Measurements from ENCODE around the gene RPAP3. TPM values are rescaled to one million over a fixed set of nuclear protein-coding genes. Genes with fewer than 3 reads are reported as not detected.
"Not testable (repeated sequence)": the region's sequence is repeated elsewhere in the genome, so short reads cannot be mapped to it uniquely, and the experiment has no call there.

Gene RPAP3
- total RNA-seq, 1 experiment from 2014 or later, result 48.9 TPM

GRCh38 chr12:47636908-47637780 lies 68.7 kb downstream of the RPAP3 start:
- no peaks in the 10 kb centered on the region for H4K20me1 ChIP-seq (ENCODE audit: control insufficient read depth, insufficient read depth, insufficient read length)
- H2AFZ ChIP-seq (ENCODE audit: low read length), result no peak overlapping the region
- H3K4me1 ChIP-seq (ENCODE audit: insufficient read depth, low read length), result no peaks in the 10 kb centered on the region; the same call in 1 of the 2 replicates
- H2BK120ac ChIP-seq (ENCODE audit: low read depth, low read length, poor library complexity, severe bottlenecking), result no peak overlapping the region
- no peak overlapping the region for H2BK15ac ChIP-seq (ENCODE audit: low read depth, low read length)
- H3K79me1 ChIP-seq (ENCODE audit: insufficient read depth, low read depth, low read length, poor library complexity, severe bottlenecking), result no peaks in the 10 kb centered on the region
- no peak overlapping the region for H2AK5ac ChIP-seq (ENCODE audit: insufficient read length, low read length)
- peak overlapping the region; percentile 16; the same call in 1 of the 2 replicates for H3K14ac ChIP-seq (ENCODE audit: insufficient read depth, low read length)
- no peak overlapping the region for H3K56ac ChIP-seq (ENCODE audit: insufficient read length, low read depth, low read length)
- no peak overlapping the region for H3K27ac ChIP-seq (ENCODE audit: insufficient read length, low read depth, low read length)
- no peak overlapping the region for H3K23ac ChIP-seq (ENCODE audit: insufficient read length, low read depth, low read length)
- Mint-ChIP-seq H3K27ac (peak overlapping the region in 1 of 3 experiments; percentile 87; a peak in 2 of 7 replicates), H3K27me3 (ENCODE audit: low read depth) (no peaks in the 10 kb centered on the region), H3K4me3 (no peak overlapping the region), H3K9me3 (peaks cover 32 to 54% of the 10 kb centered on the region in 2 experiments), H3K36me3 (ENCODE audit: insufficient read depth in 1 of 3, low read depth in 3 of 3) (peaks cover 30 to 44% (median 41%) of the 10 kb centered on the region in 3 experiments), H3K4me1 (peaks cover 11 to 12% of the 10 kb centered on the region in 2 experiments)
- WGBS (ENCODE audit: extremely low coverage, insufficient read length, low lambda C conversion rate), result no CpG with 5 or more reads among the region's 8 CpGs
- peak; percentile 89 for TF ChIP-seq CTCF (conservative IDR thresholded peaks at IDR 0.05)
- H2BK12ac ChIP-seq (ENCODE audit: insufficient read length, low read depth, low read length), result no peak overlapping the region
- no peaks in the 10 kb centered on the region for H3K23me2 ChIP-seq (ENCODE audit: insufficient read length, low read depth, low read length, poor library complexity, severe bottlenecking)
- H3K18ac ChIP-seq (ENCODE audit: insufficient read length, low read depth, low read length), result peak overlapping the region; percentile 56
- H3K4me2 ChIP-seq (ENCODE audit: insufficient read depth, insufficient read length, low read length), result no peak overlapping the region
- no peak overlapping the region for H2BK5ac ChIP-seq (ENCODE audit: insufficient read length, low read length)
- H4K8ac ChIP-seq (replicated peaks; ENCODE audit: insufficient read length, low read depth, low read length), result no peak overlapping the region
- no peaks in the 10 kb centered on the region for H3K27me3 ChIP-seq (ENCODE audit: insufficient read depth, low read length)
- no peak overlapping the region for H2BK20ac ChIP-seq (ENCODE audit: low read depth, low read length, poor library complexity, severe bottlenecking)
- no peak overlapping the region for H3K4ac ChIP-seq (ENCODE audit: low read depth, low read length)
- H3K9me3 ChIP-seq (ENCODE audit: control insufficient read depth, low read depth, low read length), result no peaks in the 10 kb centered on the region
- H3K9ac ChIP-seq (ENCODE audit: extremely low read depth, insufficient read length, low read length), result no peak overlapping the region
- H3K79me2 ChIP-seq (ENCODE audit: insufficient read depth, low read length), result no peaks in the 10 kb centered on the region
- H4K91ac ChIP-seq (ENCODE audit: insufficient read length, low read depth, low read length), result no peak overlapping the region
- peak; percentile 96 for DNase-seq
- no peak overlapping the region for H4K5ac ChIP-seq (ENCODE audit: insufficient read length, low read depth, low read length)
- no peak overlapping the region for H3T11ph ChIP-seq (ENCODE audit: low read length)

GRCh38 chr12:47635770-47636169 lies 70.1 kb downstream of the RPAP3 start:
- not testable (repeated sequence) for H2AFZ ChIP-seq (ENCODE audit: low read length); H4K8ac ChIP-seq (replicated peaks; ENCODE audit: insufficient read length, low read depth, low read length); H2AK5ac ChIP-seq (ENCODE audit: insufficient read length, low read length); H3K4me3 Mint-ChIP-seq; H3T11ph ChIP-seq (ENCODE audit: low read length); H3K4ac ChIP-seq (ENCODE audit: low read depth, low read length); H3K4me1 ChIP-seq (ENCODE audit: insufficient read depth, low read length); H2BK15ac ChIP-seq (ENCODE audit: low read depth, low read length); H2BK5ac ChIP-seq (ENCODE audit: insufficient read length, low read length); H3K9me3 ChIP-seq (ENCODE audit: control insufficient read depth, low read depth, low read length); H3K23me2 ChIP-seq (ENCODE audit: insufficient read length, low read depth, low read length, poor library complexity, severe bottlenecking); H2BK20ac ChIP-seq (ENCODE audit: low read depth, low read length, poor library complexity, severe bottlenecking); H4K20me1 ChIP-seq (ENCODE audit: control insufficient read depth, insufficient read depth, insufficient read length); H3K18ac ChIP-seq (ENCODE audit: insufficient read length, low read depth, low read length); DNase-seq; H2BK120ac ChIP-seq (ENCODE audit: low read depth, low read length, poor library complexity, severe bottlenecking); H3K27me3 Mint-ChIP-seq (ENCODE audit: low read depth); H3K14ac ChIP-seq (ENCODE audit: insufficient read depth, low read length); H4K91ac ChIP-seq (ENCODE audit: insufficient read length, low read depth, low read length); H3K79me2 ChIP-seq (ENCODE audit: insufficient read depth, low read length); H3K56ac ChIP-seq (ENCODE audit: insufficient read length, low read depth, low read length); H3K27ac Mint-ChIP-seq; H3K9ac ChIP-seq (ENCODE audit: extremely low read depth, insufficient read length, low read length); H3K4me2 ChIP-seq (ENCODE audit: insufficient read depth, insufficient read length, low read length); H4K5ac ChIP-seq (ENCODE audit: insufficient read length, low read depth, low read length); H3K27ac ChIP-seq (ENCODE audit: insufficient read length, low read depth, low read length); H3K79me1 ChIP-seq (ENCODE audit: insufficient read depth, low read depth, low read length, poor library complexity, severe bottlenecking); H3K27me3 ChIP-seq (ENCODE audit: insufficient read depth, low read length); H3K23ac ChIP-seq (ENCODE audit: insufficient read length, low read depth, low read length); H2BK12ac ChIP-seq (ENCODE audit: insufficient read length, low read depth, low read length)
- Mint-ChIP-seq H3K9me3 (peaks cover 30 to 51% of the 10 kb centered on the region in 2 experiments), H3K4me1 (peaks cover 11 to 12% of the 10 kb centered on the region in 2 experiments), H3K36me3 (ENCODE audit: insufficient read depth in 1 of 3, low read depth in 3 of 3) (peaks cover 30 to 41% (median 37%) of the 10 kb centered on the region in 3 experiments)

Data from H9 (cell line).